ENCODE measurements around the gene MARK4.

The MARK4 gene

GRCh38 chr19:45273521-45273855 lies 22.4 kb downstream of the MARK4 start:
- no peak for TF ChIP-seq CTCF (IDR thresholded peaks at IDR 0.05; ENCODE audit: low read depth, low read length)
- no peak overlapping the region for H3K4me3 ChIP-seq (ENCODE audit: low read depth, low read length)

- no peak for TF ChIP-seq CTCF (IDR thresholded peaks at IDR 0.05; ENCODE audit: low read depth, low read length)
- H3K4me3 ChIP-seq (ENCODE audit: low read depth, low read length) = no peak overlapping the region
Measured at GRCh38 chr19:45275370-45275971, 24.4 kb downstream of the MARK4 start.

- H3K4me3 ChIP-seq (ENCODE audit: low read depth, low read length) = no peak overlapping the region
- TF ChIP-seq CTCF (IDR thresholded peaks at IDR 0.05; ENCODE audit: low read depth, low read length) = no peak
Measured at GRCh38 chr19:45276284-45276687, 25.2 kb downstream of the MARK4 start.

- no peak overlapping the region for H3K4me3 ChIP-seq (ENCODE audit: low read depth, low read length)
- no peak for TF ChIP-seq CTCF (IDR thresholded peaks at IDR 0.05; ENCODE audit: low read depth, low read length)
Measured at GRCh38 chr19:45278087-45278486, 27.0 kb downstream of the MARK4 start.

GRCh38 chr19:45279587-45280192 lies 28.6 kb downstream of the MARK4 start:
- TF ChIP-seq CTCF (IDR thresholded peaks at IDR 0.05; ENCODE audit: low read depth, low read length) = no peak
- H3K4me3 ChIP-seq (ENCODE audit: low read depth, low read length) = no peak overlapping the region

- no peak overlapping the region for H3K4me3 ChIP-seq (ENCODE audit: low read depth, low read length)
- no peak for TF ChIP-seq CTCF (IDR thresholded peaks at IDR 0.05; ENCODE audit: low read depth, low read length)
Measured at GRCh38 chr19:45280471-45280961, 29.4 kb downstream of the MARK4 start.

- H3K4me3 ChIP-seq (ENCODE audit: low read depth, low read length) = no peak overlapping the region
- TF ChIP-seq CTCF (IDR thresholded peaks at IDR 0.05; ENCODE audit: low read depth, low read length) = no peak
Measured at GRCh38 chr19:45283443-45284033, 32.5 kb downstream of the MARK4 start.
